GM06990 (cell line): ENCODE data around the gene NEMP2.
"Not testable (repeated sequence)": the region's sequence is repeated elsewhere in the genome, so short reads cannot be mapped to it uniquely, and the experiment has no call there.

Experiments
- DNase-seq: peaks from one replicate; pipeline ENCODE4 v3.0.0-alpha.2; 2011; ENCODE audit not compliant: insufficient read length; ENCODE audit errors: extremely low read depth
- H3K27me3 ChIP-seq: replicated peaks from 2 replicates; pipeline ENCODE4 v1.6.0; 2011; ENCODE audit warnings: low read length; ENCODE audit not compliant: control insufficient read depth, insufficient read depth
- H3K36me3 ChIP-seq: 2 replicates; pipeline ENCODE4 v1.5.1; 2011; ENCODE audit warnings: low read length; ENCODE audit not compliant: control insufficient read depth, insufficient read depth
- H3K4me3 ChIP-seq: replicated peaks from 2 replicates; pipeline ENCODE4 v1.5.1; 2011; ENCODE audit warnings: low read depth, mild to moderate bottlenecking, control low read depth, low read length
- CTCF ChIP-seq: IDR thresholded peaks from 2 replicates; pipeline ENCODE4 v1.5.1; 2011; ENCODE audit warnings: low read length, control low read depth, mild to moderate bottlenecking, inconsistent platforms; ENCODE audit not compliant: insufficient read depth, poor library complexity, severe bottlenecking

The NEMP2 gene

DNA sequence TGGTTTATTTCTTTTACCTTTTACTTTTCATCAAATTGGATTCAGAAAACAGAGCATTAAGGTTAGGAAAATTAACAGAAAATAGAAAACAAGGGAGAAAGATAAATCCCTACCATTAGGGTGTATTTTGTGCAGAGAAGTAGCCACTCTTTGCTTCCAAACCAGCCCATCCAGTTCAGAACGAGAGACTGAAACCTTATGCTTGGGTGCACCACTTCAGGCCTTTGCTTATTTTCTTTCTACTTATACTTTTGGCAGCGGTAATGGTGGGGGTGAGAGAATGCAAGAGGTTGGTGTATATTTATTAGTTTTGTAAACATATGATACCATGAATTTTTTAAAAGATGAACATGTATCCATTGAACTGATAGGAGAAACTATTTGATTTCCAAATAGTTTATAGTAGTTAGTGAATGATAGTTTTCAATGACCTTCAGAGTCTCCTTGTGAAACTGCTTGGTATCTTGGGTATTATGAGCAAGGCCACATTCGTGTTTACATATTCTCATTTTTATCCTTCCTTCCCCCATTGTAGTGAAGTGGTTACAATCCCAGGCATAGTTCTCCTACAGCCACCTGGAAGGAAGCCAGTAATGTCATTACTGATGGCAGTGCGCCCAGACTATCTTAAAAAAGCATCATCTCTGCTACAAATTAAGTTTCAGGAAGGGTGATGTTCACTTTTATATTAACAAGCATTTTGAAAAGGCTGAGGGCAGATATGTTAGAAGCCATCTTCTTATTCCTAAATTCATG is 65.5 kb downstream of the NEMP2 start:
- peaks cover 3% of the 10 kb centered on the region; the same call in 1 of the 2 replicates for H3K36me3 ChIP-seq
- peak; percentile 18 for DNase-seq
- no peak overlapping the region for H3K4me3 ChIP-seq
- no peak for TF ChIP-seq CTCF
- H3K27me3 ChIP-seq = no peaks in the 10 kb centered on the region

DNA sequence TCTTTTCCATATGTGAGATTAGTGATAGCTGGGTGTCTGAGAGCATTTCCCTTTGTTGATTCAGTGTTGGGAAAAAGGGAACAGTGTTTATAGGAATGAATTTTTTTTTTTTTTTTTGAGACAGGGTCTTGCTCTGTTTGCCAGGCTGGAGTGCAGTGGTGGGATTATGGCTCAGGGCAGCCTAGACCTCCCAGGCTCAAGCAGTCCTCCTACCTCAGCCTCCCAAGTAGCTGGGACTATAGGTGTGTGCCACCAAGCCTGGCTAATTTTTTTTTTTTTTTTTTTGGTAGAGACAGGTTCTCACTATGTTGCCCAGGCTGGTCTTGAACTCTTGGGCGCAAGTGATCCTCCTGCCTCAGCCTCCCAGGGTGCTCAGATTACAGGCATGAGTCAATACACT is 66.2 kb downstream of the NEMP2 start:
- H3K36me3 ChIP-seq, H3K4me3 ChIP-seq, DNase-seq, H3K27me3 ChIP-seq: not testable (repeated sequence)

GRCh38 chr2:190467575-190468083 is 66.9 kb downstream of the NEMP2 start:
- no peak for TF ChIP-seq CTCF
- no peak for DNase-seq
- H3K4me3 ChIP-seq = no peak overlapping the region
- no peaks in the 10 kb centered on the region for H3K27me3 ChIP-seq
- H3K36me3 ChIP-seq = peaks cover 3% of the 10 kb centered on the region; the same call in 1 of the 2 replicates

DNA sequence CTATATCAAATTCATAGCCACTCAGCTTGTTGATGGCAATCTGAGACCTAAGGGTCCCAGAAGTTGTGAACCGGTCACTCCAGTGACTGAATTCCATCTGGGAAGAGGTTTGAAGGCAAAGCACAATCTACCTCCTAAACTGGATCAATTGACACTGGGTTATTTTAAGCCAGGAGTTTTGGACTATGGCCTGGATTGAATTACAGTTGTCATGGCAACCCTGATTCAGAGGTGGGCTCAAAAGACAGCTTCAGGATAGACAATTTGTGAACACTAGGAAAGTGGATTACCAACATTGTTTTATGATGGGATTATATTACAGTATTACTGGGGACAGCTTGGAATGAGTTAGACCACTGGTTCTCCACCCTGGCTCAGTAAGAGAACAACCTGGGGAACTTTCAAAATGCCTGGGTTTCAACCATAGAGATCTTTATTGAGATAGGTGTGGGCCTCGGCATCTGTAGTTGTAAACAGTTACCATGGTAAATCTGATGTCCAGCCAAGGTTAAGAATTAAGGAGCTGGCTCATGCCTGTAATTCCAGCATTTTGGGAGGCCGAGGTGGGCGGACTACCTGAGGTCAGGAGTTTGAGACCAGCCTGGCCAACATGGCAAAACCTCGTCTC is 67.6 kb downstream of the NEMP2 start:
- Histone ChIP-seq H3K4me3 (no peak overlapping the region), H3K27me3 (no peaks in the 10 kb centered on the region), H3K36me3 (peaks cover 3% of the 10 kb centered on the region; the same call in 1 of the 2 replicates)
- no peak for DNase-seq
- no peak for TF ChIP-seq CTCF

DNA sequence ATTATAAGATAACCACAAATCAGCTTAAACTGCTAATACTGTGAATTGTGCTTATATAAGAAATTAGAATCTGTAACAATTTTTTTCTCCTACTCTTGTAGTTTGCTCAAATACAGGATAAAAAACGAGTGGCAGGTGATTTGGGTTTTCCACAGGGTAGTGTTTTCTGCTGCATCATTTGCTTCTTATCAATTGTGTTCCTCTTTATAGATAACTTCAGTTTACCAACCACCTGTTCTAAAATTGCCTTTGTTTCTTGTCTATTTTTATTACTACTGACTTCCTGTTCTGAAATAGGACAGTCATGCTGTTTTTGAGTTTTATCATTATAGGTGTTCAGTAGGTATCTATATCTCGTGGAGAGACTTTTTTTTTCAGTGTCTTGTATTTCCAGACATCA is 69.5 kb downstream of the NEMP2 start:
- Histone ChIP-seq H3K27me3 (no peaks in the 10 kb centered on the region), H3K36me3 (no peaks in the 10 kb centered on the region; the same call in 1 of the 2 replicates), H3K4me3 (no peak overlapping the region; the same call in 1 of the 2 replicates)
- no peak for TF ChIP-seq CTCF
- peak; percentile 35 for DNase-seq

DNA sequence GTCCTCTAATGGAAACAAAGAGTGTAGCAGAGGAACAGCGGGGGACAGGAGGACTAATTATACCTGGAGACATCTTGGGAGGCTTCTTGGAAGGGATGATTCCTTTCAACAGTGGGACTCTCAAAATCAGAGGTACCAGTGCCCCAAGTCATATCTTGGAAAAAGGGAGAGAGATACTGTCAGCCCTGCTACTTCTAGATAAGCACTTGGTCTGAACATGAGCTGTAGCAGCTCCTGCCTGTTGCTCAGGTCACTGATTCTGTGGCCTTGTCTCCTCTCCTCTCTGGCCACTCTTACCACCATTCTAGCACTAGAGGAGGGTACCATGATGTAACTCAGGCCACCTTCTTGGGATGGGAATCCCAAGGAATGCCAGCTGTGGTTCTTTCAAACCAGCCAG is 71.9 kb downstream of the NEMP2 start:
- no peak overlapping the region for H3K4me3 ChIP-seq
- TF ChIP-seq CTCF = no peak
- no peaks in the 10 kb centered on the region for H3K27me3 ChIP-seq
- no peak for DNase-seq
- H3K36me3 ChIP-seq = no peaks in the 10 kb centered on the region; the same call in 1 of the 2 replicates
